Kidney epithelial cell (primary cell): ENCODE data around the gene SLC30A7. TPM values are rescaled to one million over a fixed set of nuclear protein-coding genes. Genes with fewer than 3 reads are reported as not detected.

Experiments used
- DNase-seq: peaks from one replicate; pipeline ENCODE4 v3.0.0-alpha.2; 2010; ENCODE audit warnings: low read depth
- H3K27me3 ChIP-seq: 2 replicates; pipeline ENCODE4 v1.6.0; 2011; ENCODE audit warnings: low read length; ENCODE audit not compliant: control insufficient read depth, insufficient read depth
- H3K36me3 ChIP-seq: 2 replicates; pipeline ENCODE4 v1.5.1; 2011; ENCODE audit warnings: low read length; ENCODE audit not compliant: control insufficient read depth, insufficient read depth
- H3K4me3 ChIP-seq: 2 replicates; pipeline ENCODE4 v1.5.1; 2011; ENCODE audit warnings: low read depth, mild to moderate bottlenecking, control low read depth, low read length
- total RNA-seq: library from RNA; depleted of rRNA; stranded (reverse); fragments of >200 nt; gene quantifications from 2 replicates; pipeline ENCODE4 v1.2.3, GENCODE V29; 2015
- TF ChIP-seq, protein P1 (sequence below): IDR thresholded peaks from 2 replicates; pipeline ENCODE4 v1.5.1; 2011; ENCODE audit warnings: mild to moderate bottlenecking, moderate library complexity, low read length, control low read depth, inconsistent platforms; ENCODE audit not compliant: insufficient read depth, poor library complexity, severe bottlenecking

SLC30A7 gene
- total RNA-seq, 1 donor from 2014 or later: 40.1 TPM

DNA sequence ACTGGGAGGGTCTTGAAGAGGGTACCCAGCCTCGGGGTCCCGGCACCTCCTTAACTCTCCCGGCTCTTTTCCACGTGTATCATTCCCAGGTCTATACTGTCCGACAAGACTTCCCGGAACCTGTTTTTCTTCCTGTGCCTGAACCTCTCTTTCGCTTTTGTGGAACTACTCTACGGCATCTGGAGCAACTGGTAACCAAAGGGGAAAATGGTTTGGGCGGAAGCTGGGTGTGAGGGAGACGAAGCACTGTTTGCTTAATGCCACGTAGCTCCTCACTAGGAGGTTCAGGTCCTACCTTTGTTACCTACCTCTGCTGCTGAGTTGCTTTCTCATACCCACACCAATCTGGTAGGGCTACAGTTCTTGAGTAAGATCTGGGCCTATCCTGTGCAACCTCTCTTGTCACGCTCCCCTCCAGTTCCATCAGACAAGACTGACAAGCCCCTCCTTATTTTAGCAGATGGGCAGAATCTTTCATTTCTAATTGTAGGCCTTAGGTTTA is 642 bp downstream of the SLC30A7 start:
- DNase-seq: no peak
- TF ChIP-seq, protein P1, sequence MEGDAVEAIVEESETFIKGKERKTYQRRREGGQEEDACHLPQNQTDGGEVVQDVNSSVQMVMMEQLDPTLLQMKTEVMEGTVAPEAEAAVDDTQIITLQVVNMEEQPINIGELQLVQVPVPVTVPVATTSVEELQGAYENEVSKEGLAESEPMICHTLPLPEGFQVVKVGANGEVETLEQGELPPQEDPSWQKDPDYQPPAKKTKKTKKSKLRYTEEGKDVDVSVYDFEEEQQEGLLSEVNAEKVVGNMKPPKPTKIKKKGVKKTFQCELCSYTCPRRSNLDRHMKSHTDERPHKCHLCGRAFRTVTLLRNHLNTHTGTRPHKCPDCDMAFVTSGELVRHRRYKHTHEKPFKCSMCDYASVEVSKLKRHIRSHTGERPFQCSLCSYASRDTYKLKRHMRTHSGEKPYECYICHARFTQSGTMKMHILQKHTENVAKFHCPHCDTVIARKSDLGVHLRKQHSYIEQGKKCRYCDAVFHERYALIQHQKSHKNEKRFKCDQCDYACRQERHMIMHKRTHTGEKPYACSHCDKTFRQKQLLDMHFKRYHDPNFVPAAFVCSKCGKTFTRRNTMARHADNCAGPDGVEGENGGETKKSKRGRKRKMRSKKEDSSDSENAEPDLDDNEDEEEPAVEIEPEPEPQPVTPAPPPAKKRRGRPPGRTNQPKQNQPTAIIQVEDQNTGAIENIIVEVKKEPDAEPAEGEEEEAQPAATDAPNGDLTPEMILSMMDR: no peak
- H3K36me3 ChIP-seq: no peaks in the 10 kb centered on the region

DNA sequence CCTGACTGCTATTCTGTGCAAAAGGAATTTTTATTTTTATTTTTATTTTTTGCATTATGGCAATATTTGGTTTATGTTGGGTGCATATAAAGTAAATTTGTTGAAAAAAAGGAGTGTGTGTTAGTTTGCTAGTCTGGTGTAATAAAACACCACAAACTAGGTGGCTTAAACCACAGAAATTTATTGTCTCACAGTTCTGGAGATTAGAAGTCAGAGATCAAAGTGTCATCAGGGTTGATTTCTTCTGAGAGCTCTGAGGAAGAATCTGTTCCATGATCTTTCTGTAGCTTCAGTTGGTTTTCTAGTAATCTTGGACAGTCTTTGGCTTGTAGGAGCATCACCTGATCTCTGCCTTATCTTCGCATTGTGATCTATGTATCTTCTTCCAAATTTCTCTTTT is 6.5 kb downstream of the SLC30A7 start:
- DNase-seq: no peak
- H3K36me3 ChIP-seq: no peaks in the 10 kb centered on the region

More for the DNA sequence above, 642 bp downstream of the SLC30A7 start:
- H3K4me3 ChIP-seq: peak overlapping the region; percentile 86
- H3K27me3 ChIP-seq: no peaks in the 10 kb centered on the region

DNA sequence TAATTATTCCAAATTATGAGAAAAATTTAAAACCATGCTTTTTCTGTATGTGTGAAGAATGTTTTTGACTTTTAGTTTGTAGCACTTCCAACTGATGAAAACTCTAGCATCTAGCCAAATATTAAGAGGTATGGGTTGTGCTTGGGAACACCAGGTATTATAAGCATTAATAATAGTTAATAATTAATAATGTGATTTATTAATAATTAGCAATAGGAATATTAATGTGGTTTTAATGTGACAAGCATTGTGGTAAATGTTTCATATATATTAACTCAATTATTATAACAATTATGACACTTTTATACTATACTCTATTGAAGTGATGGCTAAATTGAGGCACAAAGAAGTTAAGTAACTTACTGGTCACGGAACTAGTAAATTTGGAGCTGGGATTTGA is 7.9 kb downstream of the SLC30A7 start:
- Histone ChIP-seq H3K36me3 (no peaks in the 10 kb centered on the region), H3K27me3 (no peaks in the 10 kb centered on the region), H3K4me3 (no peak overlapping the region)
- DNase-seq: no peak
- TF ChIP-seq, protein P1: no peak

More for the DNA sequence above, 6.5 kb downstream of the SLC30A7 start:
- Histone ChIP-seq H3K4me3 (no peak overlapping the region), H3K27me3 (no peaks in the 10 kb centered on the region)
- TF ChIP-seq, protein P1: no peak

DNA sequence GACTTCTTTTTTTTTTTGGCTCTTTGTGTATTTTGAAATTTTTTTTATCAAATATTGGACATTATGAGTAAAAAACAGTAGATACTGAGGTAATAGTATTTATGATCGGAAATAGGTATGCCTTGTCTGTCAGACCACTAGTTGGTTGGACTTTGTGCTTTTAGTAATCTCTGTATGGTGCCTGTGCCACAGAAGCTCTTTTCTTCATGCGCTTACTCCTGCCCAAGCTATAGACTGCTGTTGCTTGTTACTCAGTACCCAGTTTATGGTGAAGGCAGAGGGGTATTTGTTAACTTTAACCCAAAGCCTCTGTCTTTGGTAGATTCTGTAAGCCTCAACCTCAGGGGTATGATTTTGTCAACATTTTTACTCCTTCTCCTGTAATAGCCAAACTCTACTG is 8.6 kb downstream of the SLC30A7 start:
- Histone ChIP-seq H3K4me3 (no peak overlapping the region), H3K36me3 (no peaks in the 10 kb centered on the region)
- no peak for DNase-seq

DNA sequence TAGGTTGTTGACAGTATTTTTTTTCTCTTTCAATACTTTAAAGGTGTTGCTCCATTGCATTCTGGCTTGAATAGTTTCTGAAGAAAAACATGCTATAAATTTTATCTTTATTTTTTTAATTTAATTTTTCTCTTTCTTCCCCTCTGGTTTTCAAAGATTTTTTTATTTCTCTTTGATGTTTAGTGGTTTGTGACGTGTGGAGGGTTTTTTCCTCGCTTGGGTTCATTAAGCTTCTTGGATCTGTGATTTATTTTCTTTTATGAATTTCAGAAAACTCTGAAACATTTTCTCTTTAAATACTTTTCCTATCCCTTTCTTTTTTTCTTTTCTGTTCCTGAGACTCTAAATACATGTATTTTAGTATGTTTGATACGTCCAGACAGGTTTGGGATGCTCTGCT is 9.3 kb downstream of the SLC30A7 start:
- Histone ChIP-seq H3K36me3 (no peaks in the 10 kb centered on the region), H3K27me3 (no peaks in the 10 kb centered on the region), H3K4me3 (no peak overlapping the region)
- no peak for DNase-seq
- TF ChIP-seq, protein P1: no peak

More for the DNA sequence above, 8.6 kb downstream of the SLC30A7 start:
- TF ChIP-seq, protein P1: no peak
- no peaks in the 10 kb centered on the region for H3K27me3 ChIP-seq

DNA sequence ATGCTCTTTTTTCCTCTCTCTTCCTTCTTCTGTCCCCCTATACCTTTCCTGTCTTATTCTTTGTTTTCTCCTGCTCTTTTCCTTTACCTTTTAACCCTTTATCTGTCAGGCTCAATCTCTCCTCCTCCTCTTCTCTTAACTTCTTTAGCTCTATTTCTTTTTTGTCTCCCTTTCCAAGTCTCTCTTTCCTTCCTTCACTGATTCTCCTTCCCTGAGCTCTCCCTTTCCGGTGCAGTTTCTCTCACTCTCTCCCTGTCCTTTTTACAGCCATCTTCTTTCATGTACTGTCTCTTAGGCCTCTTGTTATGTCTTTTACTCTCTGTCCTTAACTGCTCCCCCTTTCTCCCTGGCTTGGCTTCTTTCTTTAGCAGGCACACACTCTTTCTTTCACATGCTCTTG is 12.0 kb downstream of the SLC30A7 start:
- TF ChIP-seq, protein P1: no peak
- no peaks in the 10 kb centered on the region for H3K36me3 ChIP-seq
- no peak for DNase-seq
- no peak overlapping the region for H3K4me3 ChIP-seq
- no peaks in the 10 kb centered on the region for H3K27me3 ChIP-seq
